NCI-H748 treated with DMSO at 0.1 percent for 48 hours (cell line): ENCODE measurements around the gene CORIN.
"Not testable (repeated sequence)": the region's sequence is repeated elsewhere in the genome, so short reads cannot be mapped to it uniquely, and the experiment has no call there.

ENCODE experiments used
- DNase-seq: peaks from one replicate; lab custom pipeline; 2025; lab: John Stamatoyannopoulos, UW

CORIN gene

GRCh38 chr4:47562297-47562696 lies 275.6 kb downstream of the CORIN start:
- no peak for DNase-seq

GRCh38 chr4:47561331-47561730 lies 276.5 kb downstream of the CORIN start:
- DNase-seq: no peak

GRCh38 chr4:47560682-47561081 lies 277.2 kb downstream of the CORIN start:
- DNase-seq: no peak

GRCh38 chr4:47557255-47557654 lies 280.6 kb downstream of the CORIN start:
- no peak for DNase-seq

- not testable (repeated sequence) for DNase-seq
These were observed 281.9 kb downstream of the CORIN start for GRCh38 chr4:47555920-47556319.

- DNase-seq: no peak
These were observed 284.3 kb downstream of the CORIN start for GRCh38 chr4:47553329-47554125.

GRCh38 chr4:47551682-47552081 lies 286.2 kb downstream of the CORIN start:
- DNase-seq: no peak

GRCh38 chr4:47550899-47551548 lies 286.8 kb downstream of the CORIN start:
- no peak for DNase-seq

- DNase-seq: not testable (repeated sequence)
These were observed 287.5 kb downstream of the CORIN start for GRCh38 chr4:47550357-47550756.
